Measurements from ENCODE around the gene SYPL1. TPM values are rescaled to one million over a fixed set of nuclear protein-coding genes. Genes with fewer than 3 reads are reported as not detected.

SYPL1 gene
- total and polyA plus RNA-seq, 9 of the 15 experiments (the other 6 are each of a cell fraction or from before 2014, with no cell fraction given), result 23.8 to 214 (median 70.2) TPM

GRCh38 chr7:106153891-106154449, 41.9 kb upstream of the SYPL1 start (continued):
- no peak for TF ChIP-seq RERE (CRISPR knock-in tag; IDR thresholded peaks at IDR 0.05; ENCODE audit: borderline replicate concordance)

GRCh38 chr7:106152313-106152665, 40.2 kb upstream of the SYPL1 start:
- ChIA-PET CTCF (ENCODE audit: low intra/inter-chr PET ratio) (interaction anchor here (3.4 to 5.6 kb wide), 2 partner anchors 95 to 102 kb away, joined by 20 to 125 read pairs; no protein-coding TSS in a partner anchor), POLR2A (interaction anchor here (0.5 to 1.0 kb wide), 3 partner anchors 37 to 1149 kb away, joined by 3 to 4 read pairs (median 3); no protein-coding TSS in a partner anchor)
- in situ Hi-C loops (cut with MboI), result loop anchor here (5.0 kb wide), 2 partner anchors 95 to 400 kb away; no protein-coding TSS in a partner anchor
- no TSS peak for BruUV-seq (replicated peaks)
- H3K36me3 ChIP-seq (ENCODE audit: control insufficient read depth, insufficient read depth, low read length), result no peaks in the 10 kb centered on the region
- H3K4me1 ChIP-seq (replicated peaks in 1 of 2; ENCODE audit: control insufficient read depth in 2 of 2, insufficient read depth in 2 of 2, low read length in 2 of 2), result no peaks in the 10 kb centered on the region
- H3K4me2 ChIP-seq (ENCODE audit: insufficient read depth, low read length), result no peak overlapping the region
- H3K4me3 ChIP-seq, result no peak overlapping the region
- intact Hi-C loops (cut with micrococcal nuclease), result loop anchor here (5.0 kb wide), 3 partner anchors 220 to 495 kb away; no protein-coding TSS in a partner anchor
- FAIRE-seq, result no peak
- H3K27ac ChIP-seq (ENCODE audit: extremely low read depth, low read depth, low read length), result no peak overlapping the region
- no peak for DNase-seq (ENCODE audit: extremely low read depth in 1 of 4, low spot score in 3 of 4)
- H3K79me2 ChIP-seq (ENCODE audit: control insufficient read depth, insufficient read depth, low read length), result no peaks in the 10 kb centered on the region
- no peaks in the 10 kb centered on the region for H3K9me3 ChIP-seq (replicated peaks; ENCODE audit: control insufficient read depth, insufficient read depth, low read depth, low read length)
- WGBS (ENCODE audit: insufficient coverage, low coverage, missing lambda C conversion rate), result 1% methylated on average over 6 of the region's 6 CpGs
- H4K20me1 ChIP-seq (replicated peaks; ENCODE audit: control insufficient read depth, insufficient read depth, low read length), result 0 out of 2 replicates have a peak, but pooled peaks cover 3% of the 10 kb centered on the region
- ATAC-seq, result no peak
- no peak overlapping the region for H3K9ac ChIP-seq (ENCODE audit: insufficient read depth in 1 of 2, low read depth in 2 of 2, low read length in 2 of 2)
- no peak overlapping the region for H2AFZ ChIP-seq (ENCODE audit: low read depth, low read length)
- peaks cover 50 to 64% of the 10 kb centered on the region in 2 experiments for H3K27me3 ChIP-seq (ENCODE audit: control insufficient read depth in 2 of 2, insufficient read depth in 2 of 2, low read length in 2 of 2)
- H3K9me1 ChIP-seq (ENCODE audit: control insufficient read depth, insufficient read depth, low read length), result no peaks in the 10 kb centered on the region
- no peak for TF ChIP-seq ZKSCAN3 (CRISPR knock-in tag; IDR thresholded peaks at IDR 0.05)
- no peak for TF ChIP-seq ZNF764 (CRISPR knock-in tag; IDR thresholded peaks at IDR 0.05; ENCODE audit: low read depth)
- TF ChIP-seq ZNF121 (CRISPR knock-in tag; conservative IDR thresholded peaks at IDR 0.05), result no peak
- no peak for TF ChIP-seq NELFE (IDR thresholded peaks at IDR 0.05; ENCODE audit: insufficient read depth, insufficient read length)
- no peak for TF ChIP-seq HMGXB4 (CRISPR knock-in tag; IDR thresholded peaks at IDR 0.05)
- TF ChIP-seq JUN (IDR thresholded peaks at IDR 0.05; ENCODE audit: borderline replicate concordance, low read depth, low read length), result no peak
- no peak for TF ChIP-seq JUN (CRISPR knock-in tag; IDR thresholded peaks at IDR 0.05; ENCODE audit: borderline replicate concordance)
- TF ChIP-seq HOXB6 (CRISPR knock-in tag; IDR thresholded peaks at IDR 0.05; ENCODE audit: borderline replicate concordance), result no peak
- peak; percentile 12 for TF ChIP-seq CBX2 (IDR thresholded peaks at IDR 0.05; ENCODE audit: insufficient read depth, low read length, poor library complexity, severe bottlenecking)
- no peak for TF ChIP-seq MAFG (tag; conservative IDR thresholded peaks at IDR 0.05)
- TF ChIP-seq IRF1 (CRISPR knock-in tag; IDR thresholded peaks at IDR 0.05; ENCODE audit: borderline replicate concordance), result no peak

Measured in K562 (cell line).